GM19239 (cell line): ENCODE data around the gene SERPING1.

ENCODE experiments used
- DNase-seq: peaks from one replicate; pipeline ENCODE4 v3.0.0; 2011; ENCODE audit warnings: low spot score; ENCODE audit not compliant: insufficient read length
- FAIRE-seq: peaks from 2 replicates; lab custom pipeline; 2011; peaks lifted over from hg19 to GRCh38; lab: Jason Lieb, UNC

Gene SERPING1

GRCh38 chr11:57634311-57634710, 36.8 kb downstream of the SERPING1 start:
- FAIRE-seq, result no peak

GRCh38 chr11:57635246-57635645, 37.8 kb downstream of the SERPING1 start:
- DNase-seq (no peak), FAIRE-seq (no peak)

More at GRCh38 chr11:57634311-57634710, 36.8 kb downstream of the SERPING1 start:
- DNase-seq, result no peak

GRCh38 chr11:57637626-57638004, 40.1 kb downstream of the SERPING1 start:
- FAIRE-seq (no peak), DNase-seq (no peak)

GRCh38 chr11:57638005-57638781, 40.7 kb downstream of the SERPING1 start:
- DNase-seq (peak; percentile 49), FAIRE-seq (peak; percentile 83)

DNA sequence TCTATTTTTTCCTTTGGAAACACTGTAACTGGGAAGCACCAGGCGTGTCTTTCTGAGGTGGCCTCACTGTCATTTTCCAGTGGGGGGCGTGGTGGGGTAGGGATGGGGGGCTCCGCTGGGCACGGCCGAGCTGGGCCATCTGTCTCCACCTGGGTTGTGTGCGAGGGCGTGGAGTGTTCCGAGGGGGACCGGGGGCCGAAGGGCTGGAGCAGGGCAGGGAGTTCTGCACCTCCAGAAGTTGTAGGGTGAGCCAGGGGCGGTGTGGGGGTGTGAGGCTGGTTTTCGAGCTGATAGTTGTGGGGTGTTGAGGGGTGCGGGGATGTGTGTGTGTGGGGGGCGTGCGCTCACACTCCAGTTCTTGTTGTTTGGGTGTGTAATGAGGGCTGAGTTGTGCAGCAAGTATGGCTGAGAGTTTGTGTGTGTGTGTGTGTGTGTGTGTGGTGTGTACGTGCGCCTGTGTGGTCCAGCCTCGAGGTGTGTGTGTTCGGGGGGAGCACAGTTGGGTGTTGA, 41.4 kb downstream of the SERPING1 start:
- FAIRE-seq (no peak), DNase-seq (no peak)

- DNase-seq (no peak), FAIRE-seq (no peak)
These were observed 42.0 kb downstream of the SERPING1 start for GRCh38 chr11:57639321-57640067.

GRCh38 chr11:57640068-57640800, 42.7 kb downstream of the SERPING1 start:
- FAIRE-seq (no peak), DNase-seq (no peak)

GRCh38 chr11:57641011-57641807, 43.7 kb downstream of the SERPING1 start:
- FAIRE-seq (peak; percentile 73), DNase-seq (peak; percentile 48)

GRCh38 chr11:57643802-57644201, 46.3 kb downstream of the SERPING1 start:
- DNase-seq, result no peak
- FAIRE-seq, result no peak

- peak; percentile 71 for FAIRE-seq
These were observed 47.5 kb downstream of the SERPING1 start for GRCh38 chr11:57644748-57645688.

DNA sequence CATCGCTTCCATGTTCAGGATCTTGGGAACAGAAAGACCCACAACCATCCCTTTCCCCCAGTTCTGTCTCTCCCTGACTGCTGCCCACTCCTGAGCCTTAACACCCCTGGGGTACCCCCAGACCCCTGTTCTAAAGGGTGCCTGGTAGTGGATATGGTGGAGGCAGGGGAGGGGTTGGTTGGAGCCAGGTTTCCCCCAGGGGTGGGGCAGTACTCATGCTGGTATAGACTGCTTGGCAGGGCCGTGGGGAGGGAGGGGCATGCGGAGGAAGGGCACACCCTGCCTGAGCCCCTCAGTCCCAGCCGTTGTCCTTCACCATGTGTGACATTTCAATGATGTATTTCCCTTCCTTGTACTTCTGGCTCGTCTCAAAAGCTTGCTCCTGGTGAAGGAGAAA, 48.2 kb downstream of the SERPING1 start:
- FAIRE-seq (no peak), DNase-seq (no peak)

More at GRCh38 chr11:57644748-57645688, 47.5 kb downstream of the SERPING1 start:
- peak; percentile 69 for DNase-seq

DNA sequence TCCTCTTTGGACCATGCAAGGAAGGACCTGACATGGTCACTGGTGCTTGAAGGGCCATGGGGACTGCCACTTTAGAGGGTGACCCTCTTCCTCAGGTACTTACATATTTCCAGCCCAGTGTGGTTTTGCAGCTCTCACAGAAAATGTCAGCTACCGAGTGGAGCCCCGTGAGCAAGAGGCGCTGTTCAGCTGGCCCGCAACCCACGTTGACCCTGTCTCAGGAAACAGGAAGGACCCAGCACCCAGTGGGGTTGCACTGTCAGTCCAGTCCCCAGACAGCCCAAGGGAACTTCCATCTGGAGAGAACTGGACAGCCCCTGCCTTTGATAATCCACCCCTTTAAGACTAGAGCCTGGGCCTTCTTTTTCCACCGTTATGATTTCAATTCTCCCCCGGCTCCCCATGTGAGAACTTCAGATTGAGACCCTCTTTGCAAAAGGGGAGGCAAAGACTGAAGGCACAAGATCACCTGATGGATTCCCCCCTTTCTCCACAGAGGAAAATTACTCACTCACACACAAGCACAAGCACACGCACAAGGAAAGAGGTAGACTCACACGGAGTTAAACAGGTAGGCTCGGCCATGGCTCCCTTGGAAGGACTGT, 48.8 kb downstream of the SERPING1 start:
- DNase-seq, result no peak
- FAIRE-seq, result no peak

GRCh38 chr11:57646799-57647303, 49.4 kb downstream of the SERPING1 start:
- DNase-seq, result no peak
- FAIRE-seq, result no peak

DNA sequence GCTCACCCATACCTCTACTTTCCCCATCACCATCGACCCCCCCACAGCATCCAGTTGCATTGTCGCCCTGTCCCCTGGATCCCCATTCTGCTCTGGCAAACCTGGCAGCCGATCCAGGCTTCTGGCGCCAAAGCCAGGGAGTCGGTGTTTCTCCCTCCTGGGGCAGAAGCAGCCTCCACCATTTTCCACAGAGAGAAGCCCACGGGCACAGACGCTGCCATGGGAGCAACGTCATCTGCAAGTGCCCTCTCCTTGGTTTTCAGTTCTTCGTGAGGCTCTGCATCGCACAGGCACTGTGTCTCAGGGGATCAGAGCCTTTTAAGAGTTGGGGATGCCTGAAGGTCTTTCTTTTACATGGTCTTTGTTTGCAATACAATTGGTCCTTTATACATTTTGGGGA, 49.9 kb downstream of the SERPING1 start:
- FAIRE-seq, result no peak
- no peak for DNase-seq

DNA sequence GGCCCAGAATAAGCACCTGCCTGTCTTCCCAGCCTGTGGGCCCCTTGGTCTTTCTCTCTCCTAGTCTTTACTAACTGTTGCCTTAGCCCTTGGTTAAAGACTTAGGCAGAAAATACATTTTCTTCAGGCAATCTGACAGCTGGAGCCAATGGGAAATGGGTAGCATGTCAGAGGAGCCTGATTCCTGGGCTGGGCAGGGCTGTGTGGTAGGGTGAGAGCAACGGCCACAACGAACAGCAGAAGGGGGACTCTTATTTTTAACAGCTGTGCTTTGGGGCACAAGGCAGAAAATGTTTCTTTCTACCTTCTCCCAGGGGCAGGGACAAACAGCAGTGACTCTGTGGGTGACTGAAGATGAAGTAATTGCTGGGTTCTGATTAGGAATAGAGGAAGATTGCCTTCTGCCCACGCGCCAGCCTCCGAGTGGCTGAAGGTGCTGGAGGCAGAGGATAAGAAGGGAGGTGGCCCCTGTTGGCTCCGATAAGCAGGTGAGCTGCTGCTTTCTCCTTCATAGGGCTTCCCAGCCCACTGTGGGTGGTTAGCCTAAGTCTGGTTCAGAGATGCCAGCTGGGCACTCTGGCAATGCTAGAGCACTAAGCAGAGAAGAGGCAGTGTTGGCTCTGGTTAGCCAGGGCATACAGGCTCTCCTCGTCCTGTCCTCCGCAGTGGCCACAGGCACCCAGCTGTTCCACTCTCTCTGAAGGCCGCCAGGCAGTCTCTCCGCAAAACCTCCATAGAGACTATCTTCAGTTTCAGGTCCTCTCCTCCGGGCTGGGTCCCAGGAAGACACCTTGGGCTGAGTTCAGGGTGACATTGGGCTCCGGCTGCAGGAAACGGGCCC, 50.7 kb downstream of the SERPING1 start:
- FAIRE-seq (no peak), DNase-seq (no peak)

DNA sequence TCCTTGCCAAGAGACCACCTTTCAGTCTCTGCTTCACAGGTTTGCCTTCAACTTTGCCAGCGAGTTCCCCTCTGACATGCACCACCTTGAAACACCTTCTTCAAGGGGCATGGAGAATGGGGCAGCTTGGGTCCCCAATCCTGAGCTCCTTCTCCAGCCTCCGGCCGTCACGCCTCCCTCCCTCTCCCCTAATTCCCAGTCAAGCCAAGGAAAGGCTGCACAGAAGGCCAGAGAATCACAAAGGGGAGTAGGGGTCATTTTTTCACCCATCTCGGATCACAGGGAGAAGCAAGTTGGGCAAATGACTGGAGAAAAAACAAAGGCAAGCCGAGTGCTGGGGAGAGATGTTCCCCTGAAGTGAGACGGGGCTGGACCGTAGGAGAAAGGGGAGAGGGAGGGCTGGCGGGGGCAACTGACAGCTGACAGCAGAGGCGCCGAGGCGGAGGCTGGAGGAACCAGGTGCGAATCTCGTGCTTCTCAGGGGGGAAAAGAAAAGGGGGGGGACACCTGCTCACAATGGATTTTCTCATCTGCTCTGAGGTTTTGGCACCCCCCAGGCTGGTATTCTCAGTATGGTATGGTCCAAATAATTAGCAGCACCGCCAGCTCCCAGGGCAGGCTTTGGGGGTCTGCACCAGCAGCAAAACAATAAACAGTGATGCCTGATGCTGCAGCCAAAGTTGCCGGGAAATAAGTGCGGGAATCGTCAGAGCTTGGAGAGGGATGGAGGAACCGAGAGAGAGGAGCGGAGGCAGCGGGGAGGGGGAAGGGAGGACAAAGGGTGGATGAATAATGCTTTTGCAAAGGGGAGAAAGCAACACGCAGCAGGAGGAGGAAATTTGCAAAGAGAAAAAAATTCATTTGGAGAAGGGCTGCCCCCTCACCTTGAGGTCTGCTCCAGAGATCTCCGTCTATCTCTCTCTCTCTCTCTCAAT, 51.6 kb downstream of the SERPING1 start:
- DNase-seq, result no peak
- no peak for FAIRE-seq
